Smooth muscle cell of bladder (primary cell): ENCODE results near the gene VSX2. TPM values are rescaled to one million over a fixed set of nuclear protein-coding genes. Genes with fewer than 3 reads are reported as not detected.

Experiments
- total RNA-seq: library from RNA; depleted of rRNA; stranded (reverse); fragments of >200 nt; gene quantifications from 2 replicates; pipeline ENCODE4 v1.2.3, GENCODE V29; 2014

Gene VSX2
- not detected in 2 replicates for total RNA-seq

DNA sequence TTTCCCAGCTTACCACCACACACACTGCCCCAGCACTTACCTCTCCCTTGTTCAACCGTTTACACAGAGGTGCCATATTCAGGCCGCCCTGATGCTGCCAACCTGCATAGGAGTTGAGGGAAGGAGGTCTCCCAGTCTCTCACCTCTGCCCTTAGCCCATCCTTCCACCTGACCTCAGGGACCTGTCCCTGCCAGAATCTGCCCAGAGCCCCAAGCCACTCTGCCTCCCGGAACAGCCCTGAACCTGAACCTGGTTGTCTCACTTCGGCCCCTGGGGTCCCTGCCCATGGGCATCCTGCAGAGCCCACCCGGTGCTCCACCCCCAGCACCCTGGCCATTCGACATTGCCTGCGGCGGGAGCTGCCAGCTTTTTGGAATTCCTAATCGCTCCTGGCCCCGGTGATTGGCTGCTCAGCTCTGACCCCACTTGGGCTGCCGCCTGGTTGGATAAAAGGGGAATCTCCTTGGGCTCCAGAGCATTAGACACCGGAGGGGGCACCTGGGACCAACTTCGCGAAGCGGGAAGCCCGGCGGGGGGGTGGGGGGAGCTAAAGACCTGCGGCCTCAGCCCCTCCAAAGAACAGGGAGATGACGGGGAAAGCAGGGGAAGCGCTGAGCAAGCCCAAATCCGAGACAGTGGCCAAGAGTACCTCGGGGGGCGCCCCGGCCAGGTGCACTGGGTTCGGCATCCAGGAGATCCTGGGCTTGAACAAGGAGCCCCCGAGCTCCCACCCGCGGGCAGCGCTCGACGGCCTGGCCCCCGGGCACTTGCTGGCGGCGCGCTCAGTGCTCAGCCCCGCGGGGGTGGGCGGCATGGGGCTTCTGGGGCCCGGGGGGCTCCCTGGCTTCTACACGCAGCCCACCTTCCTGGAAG is at the start of gene VSX2:
Gene VSX2 (plus strand): TSS at position 476 of the 874 bp plus-strand sequence. CDS start 113 bp downstream, at position 589.

GRCh38 chr14:74302634-74303569 is 63.7 kb downstream of the VSX2 start, which contains the start of gene ABCD4:
Gene ABCD4, minus strand, starts transcription at chr14:74302934. Its CDS starts 22 bp downstream, at chr14:74302912.

Other genes with a start within 250 kb of the VSX2 start
- 8.4 TPM in 2 replicates for gene ENTPD5, start 220.2 kb upstream of the VSX2 start, total RNA-seq
- 8.7 and 9.8 TPM in 2 replicates for gene BBOF1, start 220.1 kb upstream of the VSX2 start, total RNA-seq
- 57.0 and 57.3 TPM in 2 replicates for gene ALDH6A1, start 155.0 kb upstream of the VSX2 start, total RNA-seq
- gene LIN52, start 154.5 kb upstream of the VSX2 start, total RNA-seq = 7.0 and 9.8 TPM in 2 replicates
- gene ABCD4, start 63.5 kb downstream of the VSX2 start, total RNA-seq = 18.3 and 21.9 TPM in 2 replicates
- gene VRTN, start 109.0 kb downstream of the VSX2 start, total RNA-seq = not detected in 2 replicates
- gene SYNDIG1L, start 186.8 kb downstream of the VSX2 start, total RNA-seq = not detected in 2 replicates